Neural crest cell (in vitro differentiated cells): ENCODE measurements around the gene CDX1. TPM values are rescaled to one million over a fixed set of nuclear protein-coding genes. Genes with fewer than 3 reads are reported as not detected.

Experiments
- DNase-seq: peaks from one replicate; pipeline ENCODE4 v3.0.0; 2021; ENCODE audit warnings: low read depth, mixed read lengths, low spot score
- H3K27ac Mint-ChIP-seq: one replicate; pipeline ENCODE4 v1.8.0; 2021; ENCODE audit warnings: mild to moderate bottlenecking, mixed read lengths; ENCODE audit not compliant: unreplicated experiment
- H3K27me3 Mint-ChIP-seq: 2 replicates; pipeline ENCODE4 v1.8.0; 2021; ENCODE audit warnings: low read depth, mild to moderate bottlenecking, mixed read lengths
- H3K36me3 Mint-ChIP-seq: 2 replicates; pipeline ENCODE4 v1.8.0; 2021; ENCODE audit warnings: low read depth, mild to moderate bottlenecking, mixed read lengths
- H3K4me1 Mint-ChIP-seq: 2 replicates; pipeline ENCODE4 v1.8.0; 2021; ENCODE audit warnings: mixed read lengths
- H3K4me3 Mint-ChIP-seq: one replicate; pipeline ENCODE4 v1.8.0; 2021; ENCODE audit warnings: mild to moderate bottlenecking, mixed read lengths
- H3K9me3 Mint-ChIP-seq: 2 replicates; pipeline ENCODE4 v1.8.0; 2021; ENCODE audit warnings: mixed read lengths
- CTCF ChIP-seq: fragments of 200-600 bp; sonication (generic); conservative IDR thresholded peaks from 2 replicates; pipeline ENCODE4 v1.5.0; 2021; ENCODE audit warnings: antibody characterized with exemption, mild to moderate bottlenecking
- total RNA-seq: library from RNA; stranded (reverse); gene quantifications from 2 replicates; pipeline ENCODE4 v1.2.1, GENCODE V29; 2021

The CDX1 gene
- total RNA-seq, 1 donor from 2014 or later: not detected

GRCh38 chr5:150124111-150124557 lies 42.4 kb upstream of the CDX1 start:
- no peaks in the 10 kb centered on the region for H3K9me3 Mint-ChIP-seq
- no peak for DNase-seq
- H3K36me3 Mint-ChIP-seq: no peaks in the 10 kb centered on the region
- no peak for TF ChIP-seq CTCF
- H3K27me3 Mint-ChIP-seq: no peaks in the 10 kb centered on the region
- no peak overlapping the region for H3K27ac Mint-ChIP-seq
- H3K4me1 Mint-ChIP-seq: no peaks in the 10 kb centered on the region
- no peak overlapping the region for H3K4me3 Mint-ChIP-seq

- Mint-ChIP-seq H3K4me3 (no peak overlapping the region), H3K4me1 (no peaks in the 10 kb centered on the region), H3K27ac (peak overlapping the region; percentile 19), H3K9me3 (no peaks in the 10 kb centered on the region), H3K36me3 (no peaks in the 10 kb centered on the region), H3K27me3 (no peaks in the 10 kb centered on the region)
- DNase-seq: no peak
- no peak for TF ChIP-seq CTCF
Measured at GRCh38 chr5:150124596-150124995, 42.0 kb upstream of the CDX1 start.

GRCh38 chr5:150125334-150125733 lies 41.2 kb upstream of the CDX1 start:
- Mint-ChIP-seq H3K9me3 (no peaks in the 10 kb centered on the region), H3K4me3 (no peak overlapping the region), H3K4me1 (peaks cover 5% of the 10 kb centered on the region), H3K27ac (peak overlapping the region; percentile 19), H3K27me3 (no peaks in the 10 kb centered on the region), H3K36me3 (no peaks in the 10 kb centered on the region)
- no peak for TF ChIP-seq CTCF
- no peak for DNase-seq

GRCh38 chr5:150126199-150126920 lies 40.2 kb upstream of the CDX1 start:
- no peak for TF ChIP-seq CTCF
- H3K27ac Mint-ChIP-seq: no peak overlapping the region
- H3K27me3 Mint-ChIP-seq: no peaks in the 10 kb centered on the region
- peaks cover 11% of the 10 kb centered on the region for H3K4me1 Mint-ChIP-seq
- no peaks in the 10 kb centered on the region for H3K9me3 Mint-ChIP-seq
- DNase-seq: no peak
- no peak overlapping the region for H3K4me3 Mint-ChIP-seq
- H3K36me3 Mint-ChIP-seq: no peaks in the 10 kb centered on the region

- no peaks in the 10 kb centered on the region for H3K9me3 Mint-ChIP-seq
- DNase-seq: no peak
- no peak overlapping the region for H3K4me3 Mint-ChIP-seq
- H3K27me3 Mint-ChIP-seq: no peaks in the 10 kb centered on the region
- no peak overlapping the region for H3K27ac Mint-ChIP-seq
- no peaks in the 10 kb centered on the region for H3K36me3 Mint-ChIP-seq
- TF ChIP-seq CTCF: no peak
- peaks cover 12% of the 10 kb centered on the region for H3K4me1 Mint-ChIP-seq
Measured at GRCh38 chr5:150126921-150127265, 39.7 kb upstream of the CDX1 start.
